Measurements from ENCODE around the gene RFX6.

The RFX6 gene

DNA sequence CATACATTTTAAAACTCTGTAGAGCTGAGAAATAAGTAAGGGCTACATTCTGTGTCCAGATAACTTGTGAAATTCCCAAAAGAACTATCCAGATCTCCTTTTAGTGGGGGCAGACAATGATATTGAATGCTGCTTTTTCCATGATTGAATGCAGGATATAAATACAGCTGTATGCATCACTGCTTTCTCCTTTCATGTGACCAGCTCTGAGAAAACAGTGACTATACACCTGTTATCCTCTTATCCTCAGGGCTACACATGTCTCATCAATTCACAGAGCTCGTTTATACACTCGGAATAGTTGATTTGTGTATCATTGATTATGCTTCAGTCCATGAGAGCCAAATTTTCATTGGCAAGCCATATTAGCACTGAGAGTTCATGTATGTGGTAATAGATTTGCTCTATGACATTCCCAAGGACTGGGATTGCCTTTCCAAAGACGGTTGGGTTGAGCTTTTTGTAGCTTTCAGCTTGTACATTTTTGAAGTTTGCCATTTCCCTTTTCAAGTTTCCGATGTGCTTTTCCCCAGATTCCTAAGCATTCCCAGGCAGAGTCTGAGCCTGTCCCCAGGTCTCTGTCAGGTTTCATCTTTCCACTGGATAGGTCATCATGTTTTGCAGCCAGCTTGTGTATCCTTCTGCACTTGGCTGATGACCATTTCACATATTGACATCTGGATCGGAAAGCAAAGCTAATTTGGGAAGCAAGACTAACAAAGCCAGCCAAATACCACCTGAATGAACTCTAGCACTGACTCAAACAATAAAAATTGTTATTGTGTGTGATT lies 97.7 kb downstream of the RFX6 start:
- DNase-seq: no peak

DNA sequence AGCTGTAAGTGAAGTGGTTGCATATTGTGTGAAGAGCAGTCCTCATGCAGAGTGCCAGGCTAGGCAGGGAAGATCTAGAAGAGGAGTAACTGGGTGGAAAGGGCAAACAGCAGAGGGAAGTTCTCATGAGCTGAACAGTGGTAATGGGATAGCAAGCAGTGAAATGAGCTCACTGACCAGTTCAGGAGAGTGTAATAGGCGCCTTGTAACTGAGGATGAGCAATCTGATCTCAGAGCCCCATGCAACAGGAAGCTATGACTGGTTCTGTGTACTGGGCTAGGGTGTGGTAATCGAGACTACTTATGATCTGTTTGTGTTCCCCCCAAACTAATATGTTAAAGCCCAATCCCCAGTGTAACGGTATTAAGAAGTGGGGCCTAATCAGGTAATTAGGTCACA lies 98.6 kb downstream of the RFX6 start:
- no peak for DNase-seq

DNA sequence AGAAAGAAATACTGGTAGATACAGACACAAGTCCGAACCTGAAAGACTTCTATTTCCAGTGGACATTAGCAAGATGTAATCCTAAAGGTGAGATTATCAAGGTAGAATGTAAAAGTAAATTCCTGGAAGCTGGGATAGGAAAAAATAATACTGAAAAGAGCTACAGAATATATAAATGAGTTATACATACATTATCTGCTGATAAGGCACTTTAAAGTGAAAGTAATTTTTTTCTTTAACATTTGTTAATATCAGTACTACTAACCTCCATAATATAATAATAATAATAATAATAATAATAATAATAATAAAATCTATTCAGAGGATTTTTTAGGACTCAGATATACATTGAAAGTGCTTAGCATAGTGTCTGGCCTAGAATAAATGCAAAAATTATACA lies 102.5 kb downstream of the RFX6 start:
- no peak for DNase-seq
